SU-DHL-6 (cell line): Measurements from ENCODE around the gene COQ8A.

Experiments used
- H2AFZ ChIP-seq: fragments of 200-600 bp; sonication (generic); 2 replicates; pipeline ENCODE4 v1.6.1; 2014; ENCODE audit warnings: low read depth, mild to moderate bottlenecking, moderate library complexity, mixed read lengths, antibody characterized with exemption, low read length; ENCODE audit not compliant: severe bottlenecking
- H3F3A ChIP-seq: fragments of 200-600 bp; shearing (Covaris generic); 2 replicates; pipeline ENCODE4 v1.6.0; 2016; ENCODE audit warnings: antibody characterized with exemption, mild to moderate bottlenecking; ENCODE audit not compliant: insufficient read depth
- H3K27ac ChIP-seq: fragments of 200-600 bp; sonication (generic); 2 replicates; pipeline ENCODE4 v1.5.1; 2016; ENCODE audit warnings: low read depth, mild to moderate bottlenecking, low read length, moderate library complexity, mixed read lengths
- H3K27me3 ChIP-seq: fragments of 200-600 bp; sonication (generic), shearing (Covaris generic); 2 replicates; pipeline ENCODE4 v1.6.0; 2014; ENCODE audit warnings: mild to moderate bottlenecking, low read length
- H3K36me3 ChIP-seq: fragments of 200-600 bp; sonication (generic); 2 replicates; pipeline ENCODE4 v1.6.1; 2014; ENCODE audit warnings: mild to moderate bottlenecking, low read length, mixed read lengths
- H3K4me2 ChIP-seq: fragments of 300-600, 200-600 bp; shearing (Covaris generic), sonication (generic); 2 replicates; pipeline ENCODE4 v1.6.0; 2014; ENCODE audit warnings: low read length, low read depth, mild to moderate bottlenecking; ENCODE audit not compliant: poor library complexity, severe bottlenecking
- H3K4me3 ChIP-seq: fragments of 200-600 bp; sonication (generic); 2 replicates; pipeline ENCODE4 v1.5.1; 2014; ENCODE audit warnings: antibody characterized with exemption, low read length, mild to moderate bottlenecking, mixed read lengths; ENCODE audit not compliant: insufficient read depth, poor library complexity, severe bottlenecking
- H3K79me2 ChIP-seq: fragments of 200-600 bp; sonication (generic); 2 replicates; pipeline ENCODE4 v1.6.1; 2014; ENCODE audit warnings: mild to moderate bottlenecking, low read length, moderate library complexity; ENCODE audit not compliant: insufficient read depth
- H3K9ac ChIP-seq: fragments of 200-600 bp; sonication (generic); 2 replicates; pipeline ENCODE4 v1.7.0; 2014; ENCODE audit warnings: mild to moderate bottlenecking, low read length
- H3K9me2 ChIP-seq: fragments of 200-600 bp; sonication (generic); replicated peaks from 2 replicates; pipeline ENCODE4 v1.6.1; 2014; ENCODE audit warnings: low read length; ENCODE audit not compliant: insufficient read depth
- H3K9me3 ChIP-seq: fragments of 200-600 bp; sonication (generic); 2 replicates; pipeline ENCODE4 v1.6.1; 2014; ENCODE audit warnings: low read length, mixed read lengths; ENCODE audit not compliant: insufficient read depth
- H4K20me1 ChIP-seq: fragments of 200-600 bp; sonication (generic); 2 replicates; pipeline ENCODE4 v1.6.1; 2014; ENCODE audit warnings: low read depth, mild to moderate bottlenecking, antibody characterized with exemption, low read length, moderate library complexity, mixed read lengths
- CTCF ChIP-seq: fragments of 200-600 bp; sonication (generic); IDR thresholded peaks from one replicate; pipeline ENCODE4 v1.5.1; 2017; ENCODE audit warnings: antibody characterized with exemption, mild to moderate bottlenecking, low read length, moderate library complexity; ENCODE audit not compliant: insufficient read depth, poor library complexity, severe bottlenecking
- EZH2phosphoT487 ChIP-seq: fragments of 200-600 bp; sonication (generic), shearing (Covaris generic); conservative IDR thresholded peaks from 2 replicates; pipeline ENCODE4 v1.6.1; 2018; ENCODE audit warnings: mild to moderate bottlenecking, antibody characterized with exemption, low read length, moderate library complexity, mixed read lengths

COQ8A gene

GRCh38 chr1:226957714-226958113 lies 17.6 kb downstream of the COQ8A start:
- Histone ChIP-seq H3K9me2 (no peaks in the 10 kb centered on the region), H2AFZ (no peak overlapping the region), H3K4me2 (no peak overlapping the region), H3K9me3 (no peaks in the 10 kb centered on the region), H3F3A (no peaks in the 10 kb centered on the region), H3K9ac (no peak overlapping the region), H3K27me3 (no peaks in the 10 kb centered on the region), H4K20me1 (no peaks in the 10 kb centered on the region), H3K27ac (no peak overlapping the region), H3K79me2 (no peaks in the 10 kb centered on the region), H3K36me3 (no peaks in the 10 kb centered on the region), H3K4me3 (no peak overlapping the region)
- TF ChIP-seq CTCF = no peak
- TF ChIP-seq EZH2phosphoT487 = no peak

GRCh38 chr1:226958300-226958699 lies 18.2 kb downstream of the COQ8A start:
- Histone ChIP-seq H4K20me1 (no peaks in the 10 kb centered on the region), H2AFZ (no peak overlapping the region), H3F3A (no peaks in the 10 kb centered on the region), H3K9ac (no peak overlapping the region), H3K27me3 (no peaks in the 10 kb centered on the region), H3K9me2 (no peaks in the 10 kb centered on the region), H3K9me3 (no peaks in the 10 kb centered on the region), H3K27ac (no peak overlapping the region), H3K79me2 (no peaks in the 10 kb centered on the region), H3K4me2 (no peak overlapping the region), H3K36me3 (no peaks in the 10 kb centered on the region), H3K4me3 (no peak overlapping the region)
- no peak for TF ChIP-seq EZH2phosphoT487
- no peak for TF ChIP-seq CTCF

- no peak overlapping the region for H3K27ac ChIP-seq
- no peak overlapping the region for H3K9ac ChIP-seq
- H3K9me2 ChIP-seq = no peaks in the 10 kb centered on the region
- TF ChIP-seq CTCF = no peak
- TF ChIP-seq EZH2phosphoT487 = no peak
- no peak overlapping the region for H3K4me2 ChIP-seq
- H3K27me3 ChIP-seq = no peaks in the 10 kb centered on the region
- no peaks in the 10 kb centered on the region for H3K79me2 ChIP-seq
- H3K9me3 ChIP-seq = no peaks in the 10 kb centered on the region
- H3F3A ChIP-seq = no peaks in the 10 kb centered on the region
- H4K20me1 ChIP-seq = no peaks in the 10 kb centered on the region
- H2AFZ ChIP-seq = no peak overlapping the region
- no peak overlapping the region for H3K4me3 ChIP-seq
- H3K36me3 ChIP-seq = no peaks in the 10 kb centered on the region
Observed at GRCh38 chr1:226960256-226960655, 20.2 kb downstream of the COQ8A start.
